Activated T-helper 17 cell treated with anti-CD3 and anti-CD28 coated beads, Interleukin-2, amount 50 U/mL, for 72 hours (primary cell): ENCODE measurements around the gene TUBE1. TPM values are rescaled to one million over a fixed set of nuclear protein-coding genes. Genes with fewer than 3 reads are reported as not detected.
A peak's percentile ranks its signal among the peaks of the same experiment; 100 is the strongest.
"Not testable (repeated sequence)": the region's sequence is repeated elsewhere in the genome, so short reads cannot be mapped to it uniquely, and the experiment has no call there.

Experiments
- ATAC-seq: fragments of 150-1000 bp; cut with Tn5 transposase; replicated peaks from 2 replicates; pipeline ENCODE4 v1.10.0; 2021; ENCODE audit warnings: mild to moderate bottlenecking, moderate library complexity
- H3K27ac Mint-ChIP-seq: one replicate; pipeline ENCODE4 v1.8.0; 2022; ENCODE audit warnings: mixed read lengths
- H3K27me3 Mint-ChIP-seq: one replicate; pipeline ENCODE4 v1.8.0; 2022; ENCODE audit warnings: mixed read lengths
- H3K36me3 Mint-ChIP-seq: one replicate; pipeline ENCODE4 v1.8.0; 2022; ENCODE audit warnings: low read depth, mild to moderate bottlenecking, mixed read lengths
- H3K4me1 Mint-ChIP-seq: one replicate; pipeline ENCODE4 v1.8.0; 2022; ENCODE audit warnings: mixed read lengths
- H3K4me3 Mint-ChIP-seq: one replicate; pipeline ENCODE4 v1.8.0; 2022; ENCODE audit warnings: mild to moderate bottlenecking, mixed read lengths
- H3K9me3 Mint-ChIP-seq: one replicate; pipeline ENCODE4 v1.8.0; 2022; ENCODE audit warnings: mixed read lengths
- total RNA-seq, 2 donors: library from RNA; stranded (reverse); gene quantifications; one replicate each; pipeline ENCODE4 v1.2.3, GENCODE V29; 2022

The TUBE1 gene
- total RNA-seq, 2 donors from 2014 or later = 17.1 to 24.0 TPM

DNA sequence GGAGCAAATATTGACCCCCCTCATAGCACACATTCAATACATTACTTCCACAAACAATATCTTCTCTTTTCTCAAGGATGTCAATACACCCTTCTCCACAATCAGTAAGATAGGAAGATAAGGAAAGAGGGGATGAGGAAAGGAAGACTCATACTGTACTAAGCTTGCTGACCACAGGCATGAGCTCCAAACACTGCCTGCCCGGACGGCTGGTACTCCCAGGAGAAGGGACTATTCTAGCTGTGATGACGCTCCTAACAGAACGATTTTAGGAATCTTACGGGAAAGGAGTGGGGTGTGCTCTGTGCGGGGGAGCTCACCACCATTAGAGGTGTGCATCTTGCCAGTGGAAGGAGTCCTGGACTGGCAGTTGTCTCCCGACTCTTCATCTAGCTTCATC is 37.3 kb downstream of the TUBE1 start:
- Mint-ChIP-seq H3K36me3 (no peaks in the 10 kb centered on the region), H3K27me3 (no peaks in the 10 kb centered on the region), H3K9me3 (no peaks in the 10 kb centered on the region), H3K4me3 (no peak overlapping the region), H3K4me1 (no peaks in the 10 kb centered on the region), H3K27ac (no peak overlapping the region)
- no peak for ATAC-seq

- Mint-ChIP-seq H3K36me3 (no peaks in the 10 kb centered on the region), H3K9me3 (no peaks in the 10 kb centered on the region), H3K4me1 (no peaks in the 10 kb centered on the region), H3K4me3 (no peak overlapping the region), H3K27ac (no peak overlapping the region), H3K27me3 (no peaks in the 10 kb centered on the region)
- peak; percentile 84 for ATAC-seq
Measured at GRCh38 chr6:112049026-112049799, 38.1 kb downstream of the TUBE1 start.

GRCh38 chr6:112047523-112047922 is 39.8 kb downstream of the TUBE1 start:
- not testable (repeated sequence) for H3K4me3 Mint-ChIP-seq, H3K4me1 Mint-ChIP-seq, H3K36me3 Mint-ChIP-seq, H3K9me3 Mint-ChIP-seq, ATAC-seq, H3K27me3 Mint-ChIP-seq, H3K27ac Mint-ChIP-seq

DNA sequence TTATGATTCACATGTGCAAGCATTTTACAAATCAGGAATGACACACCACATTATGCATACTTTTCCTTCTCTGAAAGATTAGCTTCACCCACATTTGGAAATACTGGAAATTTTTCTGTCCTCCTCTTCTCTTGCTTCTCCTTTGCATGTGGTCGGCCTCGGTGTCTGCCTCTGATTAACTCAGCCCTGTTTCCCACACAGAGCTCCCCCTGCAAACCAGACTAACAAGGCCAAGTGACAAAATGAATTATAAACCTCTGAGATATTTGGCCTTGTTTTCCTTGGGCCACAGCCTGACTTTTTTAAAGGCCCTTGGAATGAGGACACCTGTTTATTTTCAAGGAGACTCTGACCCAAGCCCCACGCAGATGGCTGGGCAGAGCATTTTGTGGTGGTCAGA is 42.4 kb downstream of the TUBE1 start:
- Mint-ChIP-seq H3K9me3 (no peaks in the 10 kb centered on the region), H3K4me1 (peaks cover 9% of the 10 kb centered on the region), H3K4me3 (no peak overlapping the region), H3K36me3 (no peaks in the 10 kb centered on the region), H3K27ac (no peak overlapping the region), H3K27me3 (no peaks in the 10 kb centered on the region)
- ATAC-seq = no peak

GRCh38 chr6:112044196-112044595 is 43.1 kb downstream of the TUBE1 start:
- ATAC-seq = no peak
- H3K27me3 Mint-ChIP-seq = no peaks in the 10 kb centered on the region
- H3K27ac Mint-ChIP-seq = no peak overlapping the region
- H3K4me1 Mint-ChIP-seq = peaks cover 9% of the 10 kb centered on the region
- H3K9me3 Mint-ChIP-seq = no peaks in the 10 kb centered on the region
- peak overlapping the region; percentile 93 for H3K4me3 Mint-ChIP-seq
- H3K36me3 Mint-ChIP-seq = no peaks in the 10 kb centered on the region

- Mint-ChIP-seq H3K27ac (peak overlapping the region; percentile 97), H3K27me3 (no peaks in the 10 kb centered on the region), H3K36me3 (no peaks in the 10 kb centered on the region), H3K4me3 (peak overlapping the region; percentile 93), H3K9me3 (no peaks in the 10 kb centered on the region), H3K4me1 (peaks cover 9% of the 10 kb centered on the region)
- peak; percentile 88 for ATAC-seq
Measured at GRCh38 chr6:112043032-112044007, 44.0 kb downstream of the TUBE1 start.

DNA sequence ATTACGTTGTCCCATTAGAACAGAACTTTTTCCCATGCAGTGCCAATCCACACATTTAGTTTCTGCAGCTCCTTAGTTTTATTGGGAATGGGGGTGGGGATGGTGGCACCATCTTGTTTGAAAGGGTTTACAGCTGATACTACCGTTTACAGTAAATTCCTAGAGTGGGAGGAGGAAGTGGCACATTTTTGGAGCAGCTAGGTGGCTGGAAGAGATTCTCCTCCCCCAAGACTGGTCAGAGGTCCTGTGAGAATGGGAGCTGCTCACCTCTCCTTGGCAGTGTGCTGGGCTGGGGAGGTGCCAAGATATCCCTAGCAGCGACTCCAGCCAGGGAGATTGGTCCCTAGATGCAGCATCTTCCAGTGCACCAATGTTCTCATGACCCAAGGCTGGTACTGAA is 45.7 kb downstream of the TUBE1 start:
- Mint-ChIP-seq H3K27ac (peak overlapping the region; percentile 97), H3K36me3 (no peaks in the 10 kb centered on the region), H3K4me1 (peaks cover 9% of the 10 kb centered on the region), H3K27me3 (no peaks in the 10 kb centered on the region), H3K9me3 (no peaks in the 10 kb centered on the region), H3K4me3 (peak overlapping the region; percentile 93)
- no peak for ATAC-seq

DNA sequence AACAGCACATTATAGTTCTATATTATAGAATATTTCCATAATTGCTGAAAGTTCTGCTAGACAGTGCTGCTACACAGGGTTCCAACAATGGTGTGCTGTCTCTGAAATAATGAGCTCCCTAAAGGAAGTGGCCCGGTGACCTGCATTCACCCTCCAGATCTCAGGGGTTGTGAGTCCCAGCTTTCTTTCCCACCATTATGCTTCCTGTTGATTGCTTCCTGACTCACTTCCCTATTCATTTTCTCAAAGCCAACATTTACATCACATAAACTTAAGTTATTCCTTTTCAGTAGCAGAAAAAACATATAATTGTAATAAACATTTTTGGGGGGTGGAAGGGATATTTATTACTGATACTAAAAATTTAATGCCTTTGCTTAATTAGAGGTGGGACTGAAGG is 46.3 kb downstream of the TUBE1 start:
- no peak overlapping the region for H3K4me3 Mint-ChIP-seq
- peaks cover 13% of the 10 kb centered on the region for H3K4me1 Mint-ChIP-seq
- no peaks in the 10 kb centered on the region for H3K27me3 Mint-ChIP-seq
- peak overlapping the region; percentile 97 for H3K27ac Mint-ChIP-seq
- H3K36me3 Mint-ChIP-seq = no peaks in the 10 kb centered on the region
- H3K9me3 Mint-ChIP-seq = no peaks in the 10 kb centered on the region
- ATAC-seq = no peak

- Mint-ChIP-seq H3K27me3 (no peaks in the 10 kb centered on the region), H3K9me3 (no peaks in the 10 kb centered on the region), H3K4me1 (peaks cover 19% of the 10 kb centered on the region), H3K4me3 (no peak overlapping the region), H3K36me3 (no peaks in the 10 kb centered on the region), H3K27ac (no peak overlapping the region)
- no peak for ATAC-seq
Measured at GRCh38 chr6:112039431-112039770, 47.9 kb downstream of the TUBE1 start.

DNA sequence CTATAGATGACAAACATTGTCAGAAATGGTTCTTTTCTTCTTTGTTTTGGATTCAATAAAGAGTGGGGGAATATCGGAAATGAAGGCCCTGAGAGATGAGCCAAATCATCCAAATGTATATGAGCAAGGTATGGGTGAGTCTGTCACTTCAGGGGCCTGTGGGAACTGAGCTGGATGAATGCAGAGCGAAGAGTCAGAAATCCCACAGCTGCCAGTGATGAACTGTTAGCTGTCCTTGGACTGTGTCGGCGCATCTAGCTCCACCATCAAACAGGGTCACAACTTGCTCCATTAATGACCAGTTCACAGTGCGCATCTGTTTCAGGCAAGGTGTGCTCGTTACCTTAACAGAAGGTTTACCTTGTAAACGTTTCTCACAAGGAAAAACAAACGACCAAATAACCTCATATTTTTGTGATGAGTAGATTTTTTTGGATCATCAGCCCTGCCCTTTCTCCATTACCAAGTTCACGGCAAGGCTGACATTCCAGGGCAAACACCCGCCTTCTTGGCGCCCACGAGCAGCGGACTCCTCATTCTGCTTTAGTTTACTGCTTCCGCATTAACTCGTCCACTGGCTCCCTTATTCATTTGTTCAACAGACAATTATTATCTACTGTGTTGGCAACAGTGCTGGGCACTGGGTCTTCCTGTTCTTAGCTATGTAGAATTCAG is 48.4 kb downstream of the TUBE1 start:
- H3K4me1 Mint-ChIP-seq = peaks cover 25% of the 10 kb centered on the region

GRCh38 chr6:112038268-112038667 is 49.0 kb downstream of the TUBE1 start:
- H3K9me3 Mint-ChIP-seq = no peaks in the 10 kb centered on the region
- no peaks in the 10 kb centered on the region for H3K36me3 Mint-ChIP-seq
- no peak for ATAC-seq
- H3K27ac Mint-ChIP-seq = no peak overlapping the region
- no peak overlapping the region for H3K4me3 Mint-ChIP-seq
- no peaks in the 10 kb centered on the region for H3K27me3 Mint-ChIP-seq
- H3K4me1 Mint-ChIP-seq = peaks cover 31% of the 10 kb centered on the region

More for the DNA sequence above, 48.4 kb downstream of the TUBE1 start:
- Mint-ChIP-seq H3K27me3 (no peaks in the 10 kb centered on the region), H3K36me3 (no peaks in the 10 kb centered on the region), H3K4me3 (no peak overlapping the region), H3K9me3 (no peaks in the 10 kb centered on the region), H3K27ac (no peak overlapping the region)
- no peak for ATAC-seq

- no peak overlapping the region for H3K4me3 Mint-ChIP-seq
- H3K36me3 Mint-ChIP-seq = no peaks in the 10 kb centered on the region
- H3K9me3 Mint-ChIP-seq = no peaks in the 10 kb centered on the region
- peak; percentile 17 for ATAC-seq
- no peaks in the 10 kb centered on the region for H3K27me3 Mint-ChIP-seq
- no peak overlapping the region for H3K27ac Mint-ChIP-seq
- peaks cover 30% of the 10 kb centered on the region for H3K4me1 Mint-ChIP-seq
Measured at GRCh38 chr6:112037783-112038216, 49.5 kb downstream of the TUBE1 start.

DNA sequence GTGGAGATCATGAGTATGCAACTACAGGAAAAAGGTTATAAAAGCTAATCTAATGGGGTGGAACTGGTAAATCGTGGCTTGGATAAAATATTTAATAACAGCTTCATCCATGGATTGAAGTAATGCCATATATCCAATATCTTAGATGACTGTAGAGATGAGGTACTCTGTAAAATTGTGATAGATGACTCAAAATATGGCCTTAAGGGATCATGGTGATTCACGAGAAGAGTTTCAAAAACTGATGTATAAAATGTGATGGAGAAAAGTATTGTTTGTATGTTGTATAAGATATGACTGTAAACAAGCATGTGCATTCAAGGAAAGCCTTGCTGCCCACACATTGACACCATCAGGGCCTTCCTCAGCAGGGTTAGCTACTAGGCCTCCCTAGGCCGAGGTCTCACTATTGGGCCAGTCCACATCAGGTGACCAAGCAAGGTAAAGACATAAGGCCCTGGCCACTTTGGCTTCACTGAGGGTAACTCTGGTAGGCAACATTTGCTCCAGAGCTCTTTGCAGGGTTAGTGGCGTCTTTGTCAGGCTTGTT is 51.1 kb downstream of the TUBE1 start:
- H3K9me3 Mint-ChIP-seq = no peaks in the 10 kb centered on the region
- ATAC-seq = peak; percentile 75
- H3K4me1 Mint-ChIP-seq = peaks cover 22% of the 10 kb centered on the region
- H3K27me3 Mint-ChIP-seq = no peaks in the 10 kb centered on the region
- peak overlapping the region; percentile 54 for H3K27ac Mint-ChIP-seq
- H3K36me3 Mint-ChIP-seq = no peaks in the 10 kb centered on the region
- peak overlapping the region; percentile 34 for H3K4me3 Mint-ChIP-seq

GRCh38 chr6:112034616-112034995 is 52.7 kb downstream of the TUBE1 start:
- peaks cover 33% of the 10 kb centered on the region for H3K4me1 Mint-ChIP-seq
- peak overlapping the region; percentile 7 for H3K4me3 Mint-ChIP-seq
- H3K27ac Mint-ChIP-seq = peak overlapping the region; percentile 46
- ATAC-seq = no peak
- no peaks in the 10 kb centered on the region for H3K27me3 Mint-ChIP-seq
- H3K36me3 Mint-ChIP-seq = no peaks in the 10 kb centered on the region
- no peaks in the 10 kb centered on the region for H3K9me3 Mint-ChIP-seq
